HepG2 (cell line): ENCODE measurements around the gene RPP25L.

ENCODE experiments used
- ARNT ChIP-seq: fragments of 450-650 bp; IDR thresholded peaks from 2 replicates; pipeline ENCODE4 v1.6.1; 2017
- HCFC1 ChIP-seq: fragments of 150-350 bp; IDR thresholded peaks from 2 replicates; pipeline ENCODE4 v1.6.1; 2014; ENCODE audit warnings: low read depth, low read length
- HIVEP1 ChIP-seq: sonication (generic); formaldehyde crosslinking; IDR thresholded peaks from 2 replicates; pipeline ENCODE4 v1.4.0; 2020; ENCODE audit warnings: mild to moderate bottlenecking, missing genetic modification reagents
- POLR2AphosphoS5 ChIP-seq: IDR thresholded peaks from 2 replicates; pipeline ENCODE4 v1.6.1; 2012; ENCODE audit warnings: low read depth, low read length
- ZC3H4 ChIP-seq: sonication (generic); formaldehyde crosslinking; IDR thresholded peaks from 2 replicates; pipeline ENCODE4 v1.4.0; 2020; ENCODE audit warnings: missing genetic modification reagents, borderline replicate concordance
- ZNF766 ChIP-seq: sonication (generic); formaldehyde crosslinking; IDR thresholded peaks from 2 replicates; pipeline ENCODE4 v1.5.0; 2020; ENCODE audit warnings: missing genetic modification reagents, borderline replicate concordance

- no peak for TF ChIP-seq ZC3H4 (CRISPR knock-in tag)
- TF ChIP-seq HCFC1, result no peak
- no peak for TF ChIP-seq ZNF766 (CRISPR knock-in tag)
- TF ChIP-seq HIVEP1 (CRISPR knock-in tag), result no peak
- TF ChIP-seq POLR2AphosphoS5, result no peak
- TF ChIP-seq ARNT, result no peak
Observed at GRCh38 chr9:34589636-34590380, 22.1 kb downstream of the RPP25L start, which contains the start of gene CNTFR.
